Measurements from ENCODE around the gene WWOX. TPM values are rescaled to one million over a fixed set of nuclear protein-coding genes. Genes with fewer than 3 reads are reported as not detected.

WWOX gene
- total RNA-seq, 1 donor from 2014 or later, result 29.6 TPM

DNA sequence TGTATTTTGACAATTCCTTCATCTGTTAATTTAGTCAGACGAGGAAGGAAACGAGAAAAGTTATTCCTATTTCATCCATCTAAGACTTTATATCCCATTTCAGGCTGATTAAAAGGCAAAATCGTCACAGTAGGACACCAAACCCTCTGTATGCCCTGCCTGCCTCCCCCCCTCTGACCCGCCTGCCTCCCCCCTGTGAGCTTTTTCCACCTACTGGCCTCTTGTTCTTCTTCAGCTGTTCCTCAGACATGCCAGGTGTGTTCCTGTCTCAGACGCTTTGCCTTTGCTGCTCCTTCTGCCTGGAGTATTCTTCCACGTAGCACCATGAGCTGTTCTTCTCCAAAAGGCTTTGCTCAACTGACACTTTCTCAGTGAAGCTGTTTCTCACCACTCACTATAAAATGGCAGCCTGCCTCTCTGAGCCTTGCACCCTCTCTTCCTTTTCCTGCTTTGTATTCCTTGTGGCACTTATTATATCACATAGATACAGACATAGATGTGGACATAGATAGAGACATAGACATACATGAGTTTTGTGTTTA is 777.7 kb downstream of the WWOX start:
- no peak for DNase-seq (ENCODE audit: low read depth)
- TF ChIP-seq, protein P1, sequence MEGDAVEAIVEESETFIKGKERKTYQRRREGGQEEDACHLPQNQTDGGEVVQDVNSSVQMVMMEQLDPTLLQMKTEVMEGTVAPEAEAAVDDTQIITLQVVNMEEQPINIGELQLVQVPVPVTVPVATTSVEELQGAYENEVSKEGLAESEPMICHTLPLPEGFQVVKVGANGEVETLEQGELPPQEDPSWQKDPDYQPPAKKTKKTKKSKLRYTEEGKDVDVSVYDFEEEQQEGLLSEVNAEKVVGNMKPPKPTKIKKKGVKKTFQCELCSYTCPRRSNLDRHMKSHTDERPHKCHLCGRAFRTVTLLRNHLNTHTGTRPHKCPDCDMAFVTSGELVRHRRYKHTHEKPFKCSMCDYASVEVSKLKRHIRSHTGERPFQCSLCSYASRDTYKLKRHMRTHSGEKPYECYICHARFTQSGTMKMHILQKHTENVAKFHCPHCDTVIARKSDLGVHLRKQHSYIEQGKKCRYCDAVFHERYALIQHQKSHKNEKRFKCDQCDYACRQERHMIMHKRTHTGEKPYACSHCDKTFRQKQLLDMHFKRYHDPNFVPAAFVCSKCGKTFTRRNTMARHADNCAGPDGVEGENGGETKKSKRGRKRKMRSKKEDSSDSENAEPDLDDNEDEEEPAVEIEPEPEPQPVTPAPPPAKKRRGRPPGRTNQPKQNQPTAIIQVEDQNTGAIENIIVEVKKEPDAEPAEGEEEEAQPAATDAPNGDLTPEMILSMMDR (conservative IDR thresholded peaks at IDR 0.05; ENCODE audit: low read depth, low read length), result no peak
- no peak overlapping the region for H3K4me3 ChIP-seq (ENCODE audit: low read depth, low read length)

DNA sequence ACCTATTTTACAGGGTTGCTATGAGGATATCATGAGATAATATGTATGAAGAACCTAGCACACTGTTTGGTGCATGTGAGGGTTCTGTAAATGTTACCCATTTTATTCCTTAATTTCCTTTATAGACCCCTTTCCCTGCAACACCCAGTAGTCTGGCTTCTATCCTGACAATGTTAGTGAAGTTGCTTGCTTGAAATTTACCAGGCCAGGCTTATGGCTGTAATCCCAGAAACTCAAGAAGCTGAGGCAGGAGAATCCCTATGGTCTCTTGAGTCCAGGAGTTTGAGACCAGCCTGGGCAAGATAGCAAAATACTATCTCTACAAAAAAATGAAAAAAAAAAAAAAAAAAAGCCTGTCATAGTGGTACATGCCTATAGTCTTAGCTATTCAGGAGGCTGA is 779.1 kb downstream of the WWOX start:
- no peak overlapping the region for H3K4me3 ChIP-seq (ENCODE audit: low read depth, low read length)

DNA sequence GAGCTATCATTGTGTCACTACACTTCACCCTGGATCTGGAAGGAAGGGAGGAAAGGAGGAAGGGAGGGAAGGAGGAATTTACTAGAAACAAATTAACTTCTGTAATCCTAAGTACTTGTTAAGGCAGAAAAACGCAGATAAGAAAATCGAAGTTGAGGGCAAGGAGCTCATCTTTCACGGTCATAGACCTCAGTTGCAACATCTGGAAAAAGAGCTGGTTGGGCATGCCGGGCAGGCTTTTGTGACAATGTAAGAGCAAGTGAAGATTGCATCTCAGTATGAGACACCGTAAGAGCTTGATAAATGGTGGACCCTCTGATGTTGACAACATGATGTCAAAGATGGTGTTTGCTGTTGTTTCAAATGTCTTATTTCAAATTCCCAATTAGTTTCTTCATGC is 779.6 kb downstream of the WWOX start:
- TF ChIP-seq, protein P1 (conservative IDR thresholded peaks at IDR 0.05; ENCODE audit: low read depth, low read length), result no peak
- DNase-seq (ENCODE audit: low read depth), result no peak
- H3K4me3 ChIP-seq (ENCODE audit: low read depth, low read length), result no peak overlapping the region

More for the DNA sequence above, 779.1 kb downstream of the WWOX start:
- TF ChIP-seq, protein P1 (conservative IDR thresholded peaks at IDR 0.05; ENCODE audit: low read depth, low read length), result no peak
- DNase-seq (ENCODE audit: low read depth), result no peak

DNA sequence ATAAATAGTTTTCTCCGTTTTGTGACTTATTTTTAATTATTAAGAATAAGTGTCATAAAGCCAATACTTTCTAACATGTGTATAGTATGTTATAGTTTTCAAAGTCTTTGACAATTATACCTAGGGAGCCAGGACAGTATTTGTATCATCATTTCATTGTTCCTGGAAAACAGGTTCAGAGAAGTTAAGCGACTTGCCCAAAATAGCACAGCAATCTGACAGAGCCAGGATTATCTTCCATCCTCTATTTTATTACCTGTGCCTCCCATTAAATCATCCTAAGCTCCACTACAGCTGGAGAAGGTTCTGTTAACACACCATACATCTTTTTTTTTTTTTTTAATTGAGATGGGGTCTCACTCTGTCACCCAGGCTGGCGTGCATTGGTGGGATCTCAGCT is 782.7 kb downstream of the WWOX start:
- TF ChIP-seq, protein P1 (conservative IDR thresholded peaks at IDR 0.05; ENCODE audit: low read depth, low read length), result no peak
- DNase-seq (ENCODE audit: low read depth), result no peak
- H3K4me3 ChIP-seq (ENCODE audit: low read depth, low read length), result no peak overlapping the region

DNA sequence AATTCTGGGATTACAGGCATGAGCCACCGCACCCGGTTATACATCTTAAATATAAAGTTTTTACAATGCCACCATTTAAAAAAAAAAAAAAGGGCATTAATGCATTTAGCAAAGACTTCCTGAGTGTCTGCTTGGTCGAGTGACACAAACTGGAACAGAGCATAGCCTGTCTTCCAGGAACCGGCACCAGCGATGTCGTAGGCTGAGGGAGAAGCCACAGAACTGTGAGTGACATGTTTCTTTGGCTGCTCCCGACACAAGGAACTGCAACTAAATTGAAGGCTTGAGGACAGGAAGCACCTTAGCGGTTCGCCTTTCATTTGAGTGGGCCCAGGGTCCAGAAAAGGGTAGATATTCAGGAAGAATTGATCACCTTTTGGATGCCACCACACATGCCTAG is 783.3 kb downstream of the WWOX start:
- no peak for DNase-seq (ENCODE audit: low read depth)
- no peak overlapping the region for H3K4me3 ChIP-seq (ENCODE audit: low read depth, low read length)
- TF ChIP-seq, protein P1 (conservative IDR thresholded peaks at IDR 0.05; ENCODE audit: low read depth, low read length), result no peak

DNA sequence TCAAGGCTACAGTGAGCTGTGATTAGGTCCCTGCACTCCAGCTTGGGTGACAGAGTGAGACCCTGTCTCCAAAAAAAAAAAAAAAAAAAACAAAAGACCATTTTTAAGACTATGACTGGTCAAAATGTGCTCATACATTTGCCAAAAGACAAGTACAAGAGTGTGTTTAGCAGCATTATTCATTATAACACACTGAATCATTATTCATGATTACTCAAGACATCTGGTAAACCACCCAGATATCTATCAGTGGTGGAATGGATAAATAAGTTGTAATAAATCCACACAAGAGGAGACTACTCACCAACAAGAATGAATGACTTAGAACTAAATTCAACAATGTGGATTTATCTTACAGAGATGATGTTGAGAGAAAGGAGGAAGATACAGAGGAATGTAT is 784.8 kb downstream of the WWOX start:
- no peak overlapping the region for H3K4me3 ChIP-seq (ENCODE audit: low read depth, low read length)
- DNase-seq (ENCODE audit: low read depth), result no peak
- TF ChIP-seq, protein P1 (conservative IDR thresholded peaks at IDR 0.05; ENCODE audit: low read depth, low read length), result no peak

DNA sequence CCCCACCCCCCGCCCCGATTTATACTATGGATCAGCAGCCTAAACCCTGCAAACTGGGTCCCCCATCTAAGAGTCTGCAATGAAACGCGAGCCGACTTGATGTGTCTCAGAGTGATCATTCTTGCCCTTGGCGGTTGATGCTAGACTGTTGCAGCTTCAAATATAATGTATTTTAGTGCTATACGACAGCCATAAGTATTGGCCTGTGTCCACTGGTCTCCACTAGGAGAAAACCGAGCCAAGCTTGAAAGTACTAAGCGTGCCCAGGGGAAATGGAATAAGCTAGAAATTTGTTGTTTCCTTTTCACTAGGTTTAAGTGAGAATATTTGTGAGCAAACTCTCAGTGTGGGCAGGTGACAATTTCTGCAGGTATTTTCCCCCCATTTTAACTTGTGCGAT is 789.9 kb downstream of the WWOX start:
- DNase-seq (ENCODE audit: low read depth), result no peak
- TF ChIP-seq, protein P1 (conservative IDR thresholded peaks at IDR 0.05; ENCODE audit: low read depth, low read length), result no peak
- no peak overlapping the region for H3K4me3 ChIP-seq (ENCODE audit: low read depth, low read length)

Measured in epithelial cell of proximal tubule (primary cell).